SKM-1 treated with dmso at 0.1 percent for 144 hours (cell line): ENCODE measurements around the gene TNRC18.
"Not testable (repeated sequence)": the region's sequence is repeated elsewhere in the genome, so short reads cannot be mapped to it uniquely, and the experiment has no call there.

ENCODE experiments used
- DNase-seq: peaks from one replicate; lab custom pipeline; 2025; ENCODE audit not compliant: unreplicated experiment; lab: John Stamatoyannopoulos, UW

The TNRC18 gene

DNA sequence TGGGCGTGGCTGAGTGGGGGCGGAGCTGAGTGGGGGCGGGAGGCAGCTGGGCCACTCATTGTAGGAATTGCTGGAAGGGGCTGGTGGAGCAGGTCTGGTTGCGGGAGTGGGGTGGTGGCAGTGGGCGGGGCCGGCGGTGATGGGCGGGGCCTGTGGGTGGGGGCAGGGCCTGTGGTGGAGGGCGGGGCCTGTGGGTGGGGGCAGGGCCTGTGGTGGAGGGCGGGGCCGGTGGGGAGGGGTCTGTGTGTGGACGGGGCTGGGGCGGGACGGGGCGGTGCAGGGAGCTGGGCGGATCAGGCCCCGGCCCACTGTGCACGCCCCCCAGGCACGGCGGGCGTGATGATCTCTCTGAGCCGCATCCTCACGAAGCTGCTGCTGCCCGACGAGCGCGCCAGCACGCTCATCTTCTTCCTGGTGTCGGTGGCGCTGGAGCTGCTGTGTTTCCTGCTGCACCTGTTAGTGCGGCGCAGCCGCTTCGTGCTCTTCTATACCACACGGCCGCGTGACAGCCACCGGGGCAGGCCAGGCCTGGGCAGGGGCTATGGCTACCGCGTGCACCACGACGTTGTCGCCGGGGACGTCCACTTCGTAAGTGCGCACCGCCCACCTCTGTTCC lies 126.9 kb downstream of the TNRC18 start:
- DNase-seq = no peak

DNA sequence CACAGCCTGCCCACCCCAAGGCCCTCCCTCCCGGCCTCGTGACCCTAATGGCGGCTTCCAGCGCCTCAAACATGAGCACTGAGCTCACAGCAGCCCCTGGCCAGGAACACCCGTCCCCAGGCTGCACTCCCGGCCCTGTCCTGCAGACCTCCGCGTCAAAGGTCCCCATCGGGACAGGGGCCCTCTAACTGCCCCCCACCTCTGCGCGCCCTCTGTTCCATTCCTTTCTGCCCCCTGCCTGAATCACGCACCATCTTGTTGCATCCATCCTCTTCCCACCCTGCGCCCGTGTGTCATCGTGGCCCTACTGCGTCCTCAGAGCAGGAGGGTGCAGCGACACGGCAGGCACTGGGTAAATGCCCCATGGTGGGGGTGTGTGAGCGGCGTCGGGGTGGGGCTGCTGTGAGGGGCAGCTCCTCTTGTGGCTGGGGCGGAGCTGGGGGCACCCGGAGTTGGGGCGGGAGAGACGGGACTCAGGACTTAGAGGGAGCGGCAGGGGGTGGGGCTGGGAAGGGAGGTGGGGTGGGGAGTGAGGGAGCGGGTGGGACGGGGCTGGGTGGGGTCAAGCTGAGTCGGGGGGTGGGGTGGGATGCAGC lies 127.5 kb downstream of the TNRC18 start:
- no peak for DNase-seq

DNA sequence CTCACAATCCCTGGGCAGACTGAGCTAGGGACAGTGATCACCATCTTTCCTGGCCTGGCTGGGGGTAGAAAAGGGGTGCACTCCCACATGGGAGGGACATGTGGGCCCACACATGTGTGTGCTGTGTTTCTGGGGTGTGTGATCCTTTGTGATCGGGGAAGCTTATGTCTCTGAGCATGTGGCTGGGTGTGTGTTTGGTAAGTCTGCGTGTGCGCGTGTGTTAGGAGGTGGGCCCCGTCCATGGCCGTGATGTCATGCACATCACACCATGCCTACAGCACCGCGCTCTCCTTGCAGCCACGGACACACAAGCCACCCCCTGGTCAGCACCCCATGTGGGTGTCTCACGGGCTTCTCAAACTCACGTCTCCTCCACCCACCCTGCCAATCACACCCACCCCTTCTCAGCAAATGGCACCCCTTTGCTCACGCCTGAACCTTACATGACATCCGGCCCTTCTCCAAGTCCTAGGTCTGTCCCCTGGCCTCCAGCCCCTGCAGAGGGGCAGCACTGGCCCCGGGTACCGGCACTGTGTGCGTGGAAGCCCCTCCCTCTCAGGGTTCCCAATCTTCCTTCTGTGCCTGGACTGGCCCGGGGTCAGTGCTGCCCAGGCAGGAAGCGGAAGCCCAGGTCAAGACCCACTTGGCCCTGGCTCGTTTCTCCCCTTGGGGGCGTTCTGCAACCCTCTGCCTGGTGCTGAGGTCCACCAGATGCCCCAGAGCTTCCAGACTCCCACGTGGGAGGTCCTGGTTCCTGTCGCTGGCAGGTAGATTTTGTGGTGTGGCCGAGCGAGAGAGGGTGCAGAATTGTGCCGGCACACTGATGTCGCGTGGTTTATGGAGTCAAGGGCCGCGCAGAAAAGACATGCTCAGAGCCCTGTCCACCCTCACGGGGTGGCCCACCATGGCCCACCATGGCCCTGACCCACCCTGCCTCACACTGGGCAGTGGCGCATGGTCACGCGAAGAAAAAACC lies 128.3 kb downstream of the TNRC18 start:
- DNase-seq = no peak

DNA sequence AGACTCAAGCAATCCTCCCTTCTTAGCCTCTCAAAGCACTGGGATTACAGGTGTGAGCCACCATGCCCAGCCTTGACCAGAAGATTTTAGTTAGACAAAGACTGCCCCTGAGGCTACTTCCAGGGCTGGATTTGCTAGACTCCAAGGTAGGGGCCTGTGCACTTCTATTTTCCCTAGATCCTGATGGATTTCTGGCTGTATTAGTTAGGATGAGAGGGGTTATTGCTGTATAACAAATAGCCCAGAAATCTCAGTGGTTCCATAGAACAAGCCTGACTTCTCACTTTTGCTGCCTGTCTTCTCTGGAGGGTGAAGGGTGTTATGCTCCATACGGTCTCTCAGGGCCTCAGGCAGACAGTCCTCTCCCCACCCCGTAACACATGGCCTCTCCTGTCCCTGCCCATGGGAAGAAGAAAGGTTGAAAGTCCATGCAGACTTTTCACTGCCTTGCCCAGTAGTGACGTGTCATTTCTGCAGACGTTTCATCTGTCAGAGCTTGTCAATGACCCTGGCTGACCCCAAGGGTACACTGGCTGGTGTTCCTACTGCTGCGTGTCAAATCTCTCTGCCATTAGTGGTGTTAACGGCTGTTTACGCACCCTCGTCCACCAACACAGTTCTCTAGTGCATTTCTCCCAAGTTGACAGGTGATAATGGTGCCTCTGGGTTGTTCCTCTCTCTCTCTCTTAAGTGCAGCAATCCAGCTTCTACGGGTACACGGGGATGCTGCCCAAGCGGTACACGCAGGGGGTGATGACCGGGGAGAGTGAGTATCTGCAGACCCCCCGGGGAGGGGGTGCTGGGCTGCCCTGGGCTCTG lies 129.3 kb downstream of the TNRC18 start:
- DNase-seq = no peak

DNA sequence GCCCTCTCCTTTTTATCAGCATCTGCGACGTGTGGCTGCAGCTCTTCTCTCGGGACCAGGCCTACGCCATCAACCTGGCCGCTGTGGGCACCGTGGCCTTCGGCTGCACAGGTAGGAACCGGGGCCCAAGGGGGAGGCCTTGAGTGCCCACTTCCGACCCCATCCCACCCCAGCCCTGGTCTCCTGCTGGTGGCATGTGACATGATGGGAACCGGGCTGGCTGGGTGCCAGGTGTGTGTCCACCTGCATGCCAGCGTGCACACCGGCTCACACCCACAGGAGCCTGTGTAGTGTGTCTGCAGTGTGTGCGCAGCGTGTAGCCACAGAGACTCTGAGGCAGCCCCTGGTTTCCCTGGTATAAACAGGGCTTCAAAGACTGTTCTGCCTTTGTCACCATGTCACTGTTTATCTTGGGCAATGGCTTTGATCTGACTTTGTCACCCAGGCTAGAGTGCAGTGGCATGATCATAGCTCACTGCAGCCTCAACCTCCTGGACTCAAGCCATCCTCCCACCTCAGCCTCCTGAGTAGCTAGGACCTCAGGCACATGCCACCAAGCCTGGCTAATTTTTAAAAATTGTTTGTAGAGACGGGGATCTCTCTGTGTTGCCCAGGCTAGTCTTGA lies 131.8 kb downstream of the TNRC18 start:
- not testable (repeated sequence) for DNase-seq

DNA sequence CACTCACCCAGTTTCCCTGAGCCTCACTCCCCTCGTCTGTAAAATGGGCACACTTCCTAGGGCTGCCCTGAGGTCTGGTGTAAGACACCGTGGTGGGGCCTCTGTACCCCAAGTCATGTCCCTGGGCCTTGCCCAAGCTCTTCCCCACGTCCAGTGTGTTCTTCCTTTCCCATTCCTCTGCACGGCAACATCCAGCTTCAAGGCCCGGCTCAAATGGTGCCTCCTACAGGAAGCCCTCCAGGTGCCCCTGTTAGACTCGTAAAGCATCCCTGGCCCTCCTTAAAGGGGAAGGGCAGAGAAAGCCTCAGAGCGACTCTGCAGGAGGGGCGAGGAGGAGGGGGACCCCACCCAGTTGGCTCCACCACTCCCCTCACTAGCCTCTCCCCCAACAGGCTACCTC lies 132.3 kb downstream of the TNRC18 start:
- DNase-seq = no peak

DNA sequence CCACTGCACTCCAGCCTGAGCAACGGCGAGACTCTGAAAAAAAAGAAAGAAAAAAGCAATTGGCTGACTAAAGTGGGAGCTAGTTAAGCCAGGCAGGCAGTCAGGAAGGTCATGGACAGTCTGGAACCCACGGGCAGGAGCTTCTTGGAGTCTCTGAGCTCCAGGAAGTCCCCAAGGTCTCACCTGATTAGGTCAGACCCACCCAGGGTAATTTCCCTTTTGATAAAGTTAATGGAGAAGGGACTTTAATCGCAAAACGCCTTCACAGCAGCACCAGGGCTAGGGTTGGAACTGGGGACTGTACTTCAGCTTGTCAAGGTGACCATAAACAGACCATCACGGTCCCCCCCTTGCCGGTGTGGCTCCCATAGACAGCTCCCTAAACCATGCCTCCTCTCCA lies 134.3 kb downstream of the TNRC18 start:
- DNase-seq = no peak

DNA sequence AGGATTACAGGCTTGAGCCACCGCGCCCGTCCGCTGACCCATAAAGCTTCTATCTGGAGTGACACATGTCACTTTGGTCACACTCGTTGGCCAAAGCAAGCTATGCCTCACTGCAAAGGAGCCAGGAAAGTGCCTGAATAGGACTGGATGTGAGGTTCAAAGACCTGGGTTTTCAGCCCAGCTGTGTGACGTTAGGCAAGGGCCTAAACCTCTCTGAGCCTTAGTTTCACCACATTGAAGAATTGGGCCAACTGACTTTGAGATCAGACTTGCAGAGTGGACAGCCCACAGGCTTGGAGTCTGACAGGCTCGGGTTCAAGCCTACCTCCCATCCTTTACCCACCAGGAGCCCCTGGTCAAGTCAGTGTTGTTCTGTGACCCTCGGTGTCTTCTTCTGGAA lies 135.1 kb downstream of the TNRC18 start:
- not testable (repeated sequence) for DNase-seq

DNA sequence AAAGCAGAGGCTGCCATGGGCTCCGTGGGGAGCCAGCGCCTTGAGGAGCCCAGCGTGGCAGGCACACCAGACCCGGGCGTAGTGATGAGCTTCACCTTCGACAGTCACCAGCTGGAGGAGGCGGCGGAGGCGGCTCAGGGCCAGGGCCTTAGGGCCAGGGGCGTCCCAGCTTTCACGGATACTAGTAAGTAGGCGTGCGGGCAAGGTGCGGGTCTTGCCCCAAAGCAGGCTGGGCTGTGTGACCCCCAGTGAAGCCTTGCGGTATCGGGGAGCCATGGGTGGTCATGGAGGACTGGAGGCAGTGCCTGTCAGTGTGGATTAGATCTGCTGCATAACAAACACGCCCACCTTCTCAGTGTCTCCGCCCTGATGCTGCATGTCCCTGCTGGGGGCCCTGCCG lies 135.8 kb downstream of the TNRC18 start:
- DNase-seq = no peak

DNA sequence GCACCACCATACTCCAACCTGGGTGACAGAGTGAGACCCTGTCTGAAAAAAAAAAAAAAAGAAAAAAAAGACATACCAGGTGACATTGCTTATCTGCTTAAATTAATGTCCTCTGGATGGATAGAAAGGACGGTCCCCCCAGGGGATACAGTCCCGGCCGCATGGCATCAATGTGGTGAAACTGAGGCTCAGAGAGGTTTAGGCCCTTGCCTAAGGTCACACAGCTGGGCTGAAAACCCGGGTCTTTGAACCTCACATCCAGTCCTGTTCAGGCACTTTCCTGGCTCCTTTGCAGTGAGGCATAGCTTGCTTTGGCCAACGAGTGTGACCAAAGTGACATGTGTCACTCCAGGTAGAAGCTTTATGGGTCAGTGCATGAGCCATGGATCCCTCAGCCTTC lies 136.3 kb downstream of the TNRC18 start:
- not testable (repeated sequence) for DNase-seq

DNA sequence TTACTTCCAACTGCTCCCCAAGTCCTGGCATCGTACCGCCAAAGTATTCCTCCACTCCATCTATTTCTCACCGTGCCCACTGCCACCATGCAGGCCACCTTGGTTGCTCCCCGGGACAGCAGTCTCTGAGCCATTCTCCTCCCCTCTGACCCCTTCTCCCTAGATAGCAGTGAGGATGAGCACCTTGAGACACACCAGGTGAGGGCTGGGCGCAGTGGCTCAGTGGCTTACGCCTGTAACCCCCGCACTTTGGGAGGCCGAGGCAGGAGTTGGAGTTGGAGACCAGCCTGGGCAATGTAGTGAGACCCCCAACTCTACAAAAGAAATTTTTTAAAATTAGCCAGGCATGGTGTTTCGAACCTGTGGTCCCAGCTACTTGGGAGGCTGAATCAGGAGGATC lies 136.7 kb downstream of the TNRC18 start:
- DNase-seq = no peak

DNA sequence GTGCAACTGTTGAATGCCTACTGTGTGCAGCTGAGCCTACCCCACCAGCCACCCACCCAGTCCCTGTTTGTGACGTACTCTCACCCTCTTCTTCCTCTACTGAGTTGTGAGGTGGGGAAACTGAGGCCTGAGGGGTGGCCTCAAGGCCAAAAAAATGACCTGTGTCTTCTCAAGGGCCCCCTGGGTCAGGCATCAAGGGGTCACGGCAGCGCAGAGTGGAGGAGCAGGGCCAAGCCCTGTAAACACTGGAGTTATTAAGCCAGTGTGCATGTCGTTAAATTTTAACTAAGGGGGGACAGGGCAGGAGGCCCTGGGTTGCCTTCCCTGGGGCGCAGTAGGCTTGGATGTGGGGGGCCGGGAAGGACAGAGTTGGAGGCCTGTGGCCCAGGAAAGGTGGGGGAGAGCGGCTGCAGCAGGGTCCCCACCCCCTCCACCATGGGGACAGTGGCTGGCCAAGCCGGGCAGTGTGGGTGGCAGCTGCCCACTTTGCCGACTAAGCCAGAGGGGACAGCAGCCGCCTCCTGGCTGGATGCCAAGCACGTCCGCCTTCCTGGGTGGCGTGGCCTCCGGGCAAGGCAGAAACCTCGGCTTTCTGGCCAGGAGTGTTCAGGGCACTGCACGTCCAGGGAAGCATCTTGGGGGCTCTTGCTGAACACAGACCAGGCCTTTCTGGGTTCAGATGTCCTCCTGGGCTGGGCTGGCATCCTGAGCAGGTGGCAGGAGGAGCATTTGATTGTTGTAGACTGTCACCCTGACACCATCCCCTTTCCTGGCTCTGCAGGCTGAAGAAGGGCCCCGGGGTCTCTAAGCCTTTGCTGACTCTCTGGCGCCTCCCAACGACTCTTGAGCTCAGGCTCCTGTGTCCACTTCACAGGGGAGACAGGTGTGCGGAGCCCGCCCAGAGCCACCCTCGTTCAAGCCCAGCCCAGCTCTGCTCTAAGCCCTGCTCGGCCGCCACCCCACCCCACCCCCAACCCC lies 139.0 kb downstream of the TNRC18 start:
- peak; percentile 17 for DNase-seq

DNA sequence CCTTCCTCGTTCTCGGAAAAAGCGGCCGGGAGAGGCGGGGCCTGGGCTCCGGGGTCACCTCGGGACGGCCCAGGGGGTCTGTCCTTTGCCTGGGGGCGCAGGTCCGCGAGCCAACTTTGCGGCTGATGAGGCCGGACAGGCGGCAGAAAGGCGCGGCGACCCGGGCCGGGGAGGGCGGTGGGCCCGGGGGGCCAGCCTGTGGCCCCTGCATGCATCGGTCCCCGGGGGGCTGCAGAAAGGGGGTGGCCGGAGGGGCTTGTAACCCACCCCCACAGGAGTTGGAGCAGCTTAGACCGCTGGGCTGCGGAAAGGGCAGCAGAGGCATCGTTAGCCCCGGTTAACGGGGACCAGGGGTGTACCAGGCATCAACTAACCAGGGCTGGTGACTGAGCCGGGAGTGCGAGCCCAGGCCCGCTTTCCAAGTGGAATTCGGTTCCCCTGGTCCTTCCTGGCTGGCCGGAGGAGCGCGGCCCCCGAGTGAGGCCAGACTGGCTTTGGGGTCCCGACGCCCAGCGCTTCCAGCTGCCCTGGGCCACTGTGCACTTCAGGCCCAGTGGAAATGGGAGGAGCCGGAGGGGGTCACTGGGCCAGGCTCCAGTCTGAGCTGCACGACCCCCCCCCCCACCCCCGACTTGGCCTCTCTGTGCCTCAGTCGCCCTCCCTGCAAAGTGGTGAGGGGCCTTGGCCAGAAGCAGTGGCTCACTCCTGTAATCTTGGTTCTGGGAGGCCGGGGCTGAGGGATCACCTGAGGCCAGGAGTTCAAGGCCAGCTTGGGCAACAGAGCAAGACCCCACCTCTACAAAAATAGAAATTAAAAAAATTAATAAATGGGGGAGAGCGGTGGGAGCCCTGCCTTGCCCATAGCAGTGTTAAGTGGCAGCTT lies 140.0 kb downstream of the TNRC18 start:
- no peak for DNase-seq

DNA sequence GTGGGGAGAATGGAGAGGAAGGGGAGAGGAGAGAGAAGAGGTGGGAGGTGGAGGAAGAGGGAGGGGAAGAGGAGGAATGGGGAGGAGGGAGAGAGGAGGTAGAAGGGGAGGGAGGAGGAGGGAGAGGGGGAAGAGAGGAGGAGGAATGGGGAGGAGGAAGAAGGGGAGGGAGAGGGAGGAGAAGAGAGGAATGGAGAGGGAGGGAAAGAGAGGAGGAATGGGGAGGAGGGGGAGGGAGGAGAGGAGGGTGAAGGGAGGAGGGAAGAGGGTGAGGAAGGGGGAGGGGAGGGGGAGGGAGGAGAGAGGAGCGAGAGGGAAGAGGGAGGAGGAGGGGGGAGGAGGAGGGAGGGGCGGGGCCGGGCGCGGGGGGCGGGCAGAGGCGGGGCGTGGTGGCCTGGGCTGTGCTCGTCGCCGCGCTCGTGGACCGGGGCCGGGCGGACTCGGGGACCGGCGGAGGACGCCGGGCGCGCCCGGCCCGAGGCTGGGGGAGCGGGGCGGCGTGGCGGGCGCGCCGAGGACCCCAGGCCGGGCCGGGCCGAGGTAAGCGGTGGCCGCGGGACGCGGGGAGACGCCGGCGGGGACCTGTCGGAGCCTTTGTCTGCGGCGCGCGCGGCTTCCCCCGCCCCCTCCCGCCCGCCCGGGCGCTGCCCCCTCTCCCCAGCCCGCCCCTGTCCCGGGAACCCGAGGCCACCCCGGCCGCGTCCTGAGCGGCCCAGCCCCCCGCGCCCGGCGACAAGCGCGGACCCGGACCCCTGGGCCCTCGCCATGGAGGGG lies 140.9 kb downstream of the TNRC18 start, which contains the start of gene SLC29A4:
Gene SLC29A4, plus strand, starts transcription at position 401 of the 774 bp plus-strand sequence. CDS start 4,874 bp downstream, outside the sequence.
- DNase-seq = no peak

DNA sequence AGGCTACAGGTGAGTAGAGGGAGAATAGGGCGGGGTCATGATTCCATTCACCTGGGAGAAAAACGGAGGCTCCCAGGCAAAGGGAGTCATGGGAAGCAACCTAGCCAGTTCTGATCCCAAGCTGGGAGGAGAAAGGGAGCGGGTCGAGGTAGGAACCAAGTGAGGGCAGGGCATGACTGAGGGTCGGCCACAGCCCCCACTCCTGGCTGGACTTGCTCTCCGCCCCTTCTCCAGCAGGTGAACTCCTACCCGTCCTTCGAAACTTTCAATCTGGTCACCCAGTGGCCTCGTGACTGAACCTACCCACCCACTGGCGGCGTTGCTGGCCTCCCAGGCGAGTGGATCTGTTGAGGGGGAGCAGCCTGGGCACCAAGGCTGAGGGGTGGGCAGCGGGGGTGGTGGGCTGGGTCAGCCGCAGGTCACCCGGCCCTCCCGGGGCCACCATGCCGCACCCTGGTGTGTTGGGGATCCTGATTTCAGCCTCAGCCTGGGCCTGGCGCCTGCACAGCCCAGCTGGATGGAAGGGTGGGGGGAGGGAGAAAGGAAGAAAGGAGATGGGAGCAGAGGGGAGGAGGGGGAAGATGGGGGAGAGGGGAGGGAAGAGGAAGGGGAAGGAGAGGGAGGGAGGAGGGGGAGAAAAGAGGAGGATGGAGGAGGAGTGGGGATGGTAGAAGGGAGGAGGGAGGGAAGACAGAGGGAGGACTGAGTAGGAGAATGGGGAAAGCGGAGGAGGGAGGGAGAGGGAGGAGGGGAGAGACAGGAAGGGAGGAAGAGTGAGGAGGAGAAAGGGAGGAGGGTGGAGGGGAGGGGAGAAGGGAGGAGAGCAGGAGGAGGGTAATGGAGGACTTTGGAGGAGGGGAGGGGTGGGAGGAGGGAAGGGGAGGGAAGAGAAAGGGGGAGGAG lies 141.8 kb downstream of the TNRC18 start:
- DNase-seq = not testable (repeated sequence)

DNA sequence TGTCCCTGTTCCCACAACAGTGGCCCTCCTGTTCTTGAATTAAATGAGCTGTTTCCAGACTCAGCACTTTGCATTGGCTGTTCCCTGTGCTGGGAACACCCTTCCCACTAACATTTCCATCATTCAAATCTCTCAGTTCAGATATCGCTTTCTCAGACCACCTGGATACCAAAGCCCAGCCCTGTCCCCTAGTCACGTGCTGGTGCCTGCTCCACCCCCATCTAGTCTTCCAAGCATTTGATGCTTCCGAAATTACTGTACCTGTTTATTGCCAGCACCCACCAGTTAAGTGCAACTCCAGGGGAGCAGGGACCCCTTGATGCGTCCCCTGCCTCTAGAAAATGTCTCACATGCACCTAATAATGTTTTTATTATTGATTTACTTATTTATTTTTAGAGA lies 143.9 kb downstream of the TNRC18 start:
- DNase-seq = no peak

DNA sequence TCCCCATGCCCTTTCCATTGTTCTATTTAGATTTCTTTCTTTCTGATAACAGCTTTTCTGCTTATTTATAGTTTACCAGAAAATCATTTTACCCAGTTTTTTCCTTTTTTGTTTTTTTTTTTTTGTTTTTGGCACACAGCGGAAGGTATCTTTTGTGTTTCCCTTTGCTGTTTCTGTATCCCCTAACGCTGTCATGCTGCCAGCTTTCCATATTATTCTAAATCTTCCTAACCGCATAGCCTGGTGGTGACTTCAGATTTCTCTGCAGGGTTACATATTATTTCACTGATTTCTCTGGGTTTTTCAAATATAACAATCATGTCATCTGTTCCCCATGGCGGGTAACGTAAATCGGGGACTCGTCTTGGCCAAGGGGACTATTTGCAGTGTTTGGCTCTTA lies 144.9 kb downstream of the TNRC18 start:
- no peak for DNase-seq
